GM21528 (cell line): Measurements from ENCODE around the gene ADAMTS5.

Experiments used
- ATAC-seq: cut with Tn5 transposase; IDR thresholded peaks from one replicate; pipeline ENCODE4 v1.9.1; 2021; ENCODE audit warnings: mild to moderate bottlenecking, moderate library complexity; ENCODE audit not compliant: unreplicated experiment, low FRiP score

ADAMTS5 gene

DNA sequence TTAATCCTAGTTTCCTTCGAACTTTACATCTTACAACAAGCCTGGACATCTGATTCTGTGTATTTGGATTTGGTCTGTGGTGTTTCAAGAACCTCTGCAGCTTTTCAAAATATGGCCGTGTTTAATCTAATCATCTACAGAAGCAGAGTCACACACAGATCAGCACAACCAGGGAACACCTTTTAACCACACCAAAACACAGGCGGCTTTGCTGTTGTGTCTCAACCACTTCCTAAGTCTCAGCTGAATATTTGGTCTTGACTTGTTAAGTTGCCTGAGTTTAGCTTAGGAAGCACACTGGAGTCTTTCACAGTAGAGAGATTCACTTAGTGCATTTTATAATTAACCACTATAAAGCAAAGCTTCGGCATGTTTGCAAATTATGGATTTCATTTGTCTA is 17.1 kb downstream of the ADAMTS5 start:
- ATAC-seq, result no peak

- no peak for ATAC-seq
Observed at GRCh38 chr21:26948194-26948593, 18.7 kb downstream of the ADAMTS5 start.

DNA sequence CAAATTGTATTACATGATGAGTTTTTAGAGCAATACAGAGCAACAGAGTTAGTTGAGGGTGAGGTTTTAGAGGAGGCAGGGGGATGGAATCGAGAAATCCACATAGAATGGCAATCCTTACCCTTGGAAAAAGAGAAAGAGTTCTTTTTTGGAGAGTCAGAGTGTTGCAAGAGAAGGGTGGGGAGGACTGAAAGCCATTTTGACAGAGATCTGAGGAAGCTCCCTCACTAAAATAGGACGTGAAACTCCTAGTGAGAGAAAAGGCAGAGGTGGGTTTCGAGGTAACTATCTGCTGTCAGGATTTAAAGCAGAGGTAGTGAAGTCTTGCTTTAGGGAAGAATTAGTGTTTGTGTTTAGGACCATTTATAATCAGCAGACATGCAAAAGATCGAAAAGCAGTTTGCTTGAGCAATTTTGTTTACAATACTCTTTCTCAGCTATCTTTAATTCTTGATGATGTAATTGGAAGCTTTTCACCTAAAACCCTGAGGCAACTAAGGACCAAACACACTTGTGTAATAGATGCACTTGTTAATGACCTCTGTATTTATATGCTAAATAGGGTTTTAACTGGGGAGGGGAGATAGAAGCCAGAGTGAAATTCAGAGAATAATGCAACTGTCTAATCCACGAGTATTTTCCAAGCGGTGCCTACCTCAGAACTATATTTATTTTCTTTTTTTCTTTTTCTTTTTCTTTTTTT is 20.0 kb downstream of the ADAMTS5 start:
- no peak for ATAC-seq

- no peak for ATAC-seq
Observed at GRCh38 chr21:26945916-26946675, 20.8 kb downstream of the ADAMTS5 start.

- ATAC-seq, result no peak
Observed at GRCh38 chr21:26943921-26944320, 23.0 kb downstream of the ADAMTS5 start.

- no peak for ATAC-seq
Observed at GRCh38 chr21:26941421-26941820, 25.5 kb downstream of the ADAMTS5 start.

GRCh38 chr21:26939601-26940111 is 27.2 kb downstream of the ADAMTS5 start:
- ATAC-seq, result no peak

- ATAC-seq, result no peak
Observed at GRCh38 chr21:26936641-26937040, 30.2 kb downstream of the ADAMTS5 start.

GRCh38 chr21:26935977-26936376 is 30.9 kb downstream of the ADAMTS5 start:
- ATAC-seq, result no peak

GRCh38 chr21:26934383-26934782 is 32.5 kb downstream of the ADAMTS5 start:
- no peak for ATAC-seq

- no peak for ATAC-seq
Observed at GRCh38 chr21:26933448-26933847, 33.4 kb downstream of the ADAMTS5 start.

DNA sequence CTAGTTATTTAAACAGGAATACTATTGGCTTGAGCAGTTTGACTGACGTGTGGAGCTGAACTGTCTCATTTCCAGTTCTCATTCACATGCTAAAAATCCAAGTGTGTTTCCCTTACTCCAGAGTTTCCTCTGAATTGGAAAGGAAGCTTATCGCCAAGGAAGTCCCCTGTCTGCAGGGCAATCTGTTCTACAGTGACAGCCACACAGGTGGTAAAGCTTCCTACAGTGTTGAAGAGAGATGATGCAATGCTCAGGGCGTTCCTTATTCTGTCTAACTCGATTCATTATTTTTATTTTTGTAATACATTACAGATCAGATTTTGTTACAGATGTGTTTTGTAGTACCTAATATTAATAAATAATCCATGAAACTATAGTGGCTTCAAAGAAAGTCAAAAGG is 41.3 kb downstream of the ADAMTS5 start:
- ATAC-seq, result no peak

DNA sequence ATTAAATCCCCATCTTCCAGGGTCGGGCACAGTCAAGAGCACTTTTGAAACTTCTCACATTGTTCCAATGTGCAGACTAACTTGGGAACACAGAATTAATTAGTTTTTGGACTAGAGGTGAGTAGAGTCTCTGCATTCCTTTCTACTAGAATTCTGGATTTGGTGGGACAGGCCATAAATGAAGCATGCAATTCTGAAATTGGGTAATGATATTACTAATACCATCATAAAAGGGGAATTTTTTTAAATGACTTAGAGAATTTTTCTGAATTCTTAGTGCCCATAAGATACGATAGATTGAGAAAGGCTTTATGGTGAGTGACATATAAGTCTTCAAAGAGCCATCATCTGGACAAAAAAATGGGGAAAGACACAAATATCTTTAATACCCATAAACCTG is 41.8 kb downstream of the ADAMTS5 start:
- ATAC-seq, result no peak

GRCh38 chr21:26923986-26924385 is 42.9 kb downstream of the ADAMTS5 start:
- no peak for ATAC-seq

GRCh38 chr21:26920055-26920454 is 46.8 kb downstream of the ADAMTS5 start:
- ATAC-seq, result no peak

DNA sequence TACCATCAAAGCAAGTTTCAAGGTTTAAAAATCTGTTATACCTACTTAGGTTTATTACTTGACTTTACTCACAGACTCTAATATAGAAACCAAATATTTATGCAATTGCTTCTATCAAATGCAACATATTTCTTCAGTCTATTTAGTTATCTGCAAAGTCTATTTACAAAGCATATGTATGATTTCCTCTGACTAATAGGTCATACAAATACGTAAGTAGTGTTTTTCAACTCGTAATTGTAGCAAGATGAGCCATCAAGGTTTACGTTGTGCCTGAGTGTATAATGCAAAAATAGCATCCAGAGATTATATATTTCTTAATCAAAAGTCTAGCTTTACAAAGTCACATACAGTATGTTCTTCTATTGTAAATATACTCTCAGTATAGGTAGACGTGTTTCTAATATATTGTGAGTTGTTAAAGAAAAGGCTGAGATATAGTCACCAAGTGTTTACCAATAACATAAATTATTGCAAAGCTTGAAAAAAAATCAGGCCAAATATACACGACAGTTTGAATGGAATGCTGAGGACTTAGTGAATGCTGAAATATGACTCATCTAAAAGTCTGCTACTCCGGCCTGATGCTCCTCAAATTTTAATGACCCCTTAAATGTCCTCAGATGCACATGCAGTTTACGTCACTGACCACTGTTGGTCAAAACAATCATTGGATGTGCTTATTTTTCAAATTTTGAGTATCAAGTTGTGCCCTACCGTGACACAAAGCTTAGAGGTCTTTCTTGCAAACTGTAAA is 48.4 kb downstream of the ADAMTS5 start:
- no peak for ATAC-seq

GRCh38 chr21:26916799-26917198 is 50.1 kb downstream of the ADAMTS5 start:
- ATAC-seq, result no peak

- no peak for ATAC-seq
Observed at GRCh38 chr21:26914557-26914956, 52.3 kb downstream of the ADAMTS5 start.

GRCh38 chr21:26912466-26912865 is 54.4 kb downstream of the ADAMTS5 start:
- ATAC-seq, result no peak

GRCh38 chr21:26909972-26910371 is 56.9 kb downstream of the ADAMTS5 start:
- no peak for ATAC-seq

DNA sequence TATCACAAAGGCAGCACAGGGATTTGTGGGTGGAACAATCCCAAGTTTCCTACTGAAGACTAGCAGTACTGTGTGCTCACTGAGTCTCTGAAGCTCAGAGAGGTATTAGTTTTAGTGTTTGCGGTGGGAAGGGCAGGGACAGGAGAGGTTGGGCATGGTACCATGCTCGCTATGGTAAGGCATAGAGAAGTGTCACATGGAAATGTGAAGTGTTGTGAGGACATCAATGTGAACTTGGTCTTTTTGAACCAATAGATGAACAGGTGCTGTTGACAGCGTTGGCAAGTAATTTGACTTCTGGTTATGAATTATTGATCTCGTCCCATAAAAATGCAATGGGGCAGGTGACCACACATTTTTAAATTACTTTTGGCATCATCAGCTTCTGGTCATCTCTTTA is 65.9 kb downstream of the ADAMTS5 start:
- no peak for ATAC-seq
